GM23338 (cell line): Measurements from ENCODE around the gene GJA4. TPM values are rescaled to one million over a fixed set of nuclear protein-coding genes. Genes with fewer than 3 reads are reported as not detected.

Experiments used
- ATAC-seq: fragments of 200-7000 bp; cut with Tn5 transposase; 3 replicates; pipeline ENCODE4 v1.9.1; 2020
- DNase-seq: peaks from one replicate; pipeline ENCODE4 v3.0.0-alpha.2; 2015; ENCODE audit warnings: low spot score
- H2AFZ ChIP-seq: fragments of 200-600 bp; sonication (generic); 2 replicates; pipeline ENCODE4 v1.8.0; 2016; ENCODE audit warnings: antibody characterized with exemption, mild to moderate bottlenecking, moderate library complexity
- H3F3A ChIP-seq: fragments of 200-600 bp; sonication (generic); replicated peaks from 2 replicates; pipeline ENCODE4 v1.8.0; 2017; ENCODE audit warnings: antibody characterized with exemption, mixed run types, low read depth
- H3K27ac ChIP-seq: fragments of 200-600 bp; sonication (generic); 2 replicates; pipeline ENCODE4 v1.6.1; 2016; ENCODE audit warnings: low read depth
- H3K27me3 ChIP-seq: fragments of 200-600 bp; sonication (generic); 2 replicates; pipeline ENCODE4 v1.8.0; 2016; ENCODE audit warnings: mild to moderate bottlenecking, mixed run types, moderate library complexity; ENCODE audit not compliant: insufficient read depth
- H3K36me3 ChIP-seq: fragments of 200-600 bp; sonication (generic); 2 replicates; pipeline ENCODE4 v1.8.0; 2016; ENCODE audit warnings: mild to moderate bottlenecking; ENCODE audit not compliant: insufficient read depth
- H3K4me1 ChIP-seq: fragments of 200-600 bp; sonication (generic); 2 replicates; pipeline ENCODE4 v1.8.0; 2016; ENCODE audit warnings: mild to moderate bottlenecking, moderate library complexity; ENCODE audit not compliant: insufficient read depth
- H3K4me2 ChIP-seq: fragments of 200-600 bp; sonication (generic); 2 replicates; pipeline ENCODE4 v1.7.1; 2017; ENCODE audit warnings: mixed run types
- H3K4me3 ChIP-seq: fragments of 200-600 bp; sonication (generic); 2 replicates; pipeline ENCODE4 v1.6.1; 2016; ENCODE audit warnings: mixed run types
- H3K79me2 ChIP-seq: fragments of 200-600 bp; sonication (generic); replicated peaks from 2 replicates; pipeline ENCODE4 v1.8.0; 2017; ENCODE audit warnings: mild to moderate bottlenecking; ENCODE audit not compliant: insufficient read depth
- H3K9me2 ChIP-seq: fragments of 200-600 bp; sonication (generic); 2 replicates; pipeline ENCODE4 v1.8.0; 2017; ENCODE audit not compliant: insufficient read depth
- H4K20me1 ChIP-seq: fragments of 200-600 bp; sonication (generic); replicated peaks from 2 replicates; pipeline ENCODE4 v1.8.0; 2017; ENCODE audit warnings: mild to moderate bottlenecking; ENCODE audit not compliant: insufficient read depth
- H3K27ac Mint-ChIP-seq: 2 replicates; pipeline ENCODE4 v1.8.0; 2020; ENCODE audit warnings: inconsistent platforms, mild to moderate bottlenecking, moderate library complexity, mixed read lengths
- H3K27me3 Mint-ChIP-seq: 3 replicates; pipeline ENCODE4 v1.8.0; 2022; ENCODE audit warnings: low read depth, mild to moderate bottlenecking, moderate library complexity, mixed read lengths, inconsistent platforms; ENCODE audit not compliant: insufficient read depth, poor library complexity
- H3K36me3 Mint-ChIP-seq: 3 replicates; pipeline ENCODE4 v1.8.0; 2021; ENCODE audit warnings: low read depth, mild to moderate bottlenecking, inconsistent platforms, moderate library complexity, mixed read lengths
- H3K4me1 Mint-ChIP-seq: 3 replicates; pipeline ENCODE4 v1.8.0; 2020; ENCODE audit warnings: mild to moderate bottlenecking, inconsistent platforms, mixed read lengths
- H3K4me3 Mint-ChIP-seq: 3 replicates; pipeline ENCODE4 v1.8.0; 2021; ENCODE audit warnings: moderate library complexity, mild to moderate bottlenecking, inconsistent platforms, mixed read lengths
- H3K9me3 Mint-ChIP-seq: 3 replicates; pipeline ENCODE4 v1.8.0; 2020; ENCODE audit warnings: moderate library complexity, mild to moderate bottlenecking, inconsistent platforms, mixed read lengths
- CTCF ChIP-seq, 2 experiments: fragments of 200-600 bp in 1 of 2; sonication (generic) in 1 of 2; conservative IDR thresholded peaks; 2 replicates each; pipeline versions ENCODE4 v1.5.1 to v1.6.1; 2016 to 2017; ENCODE audit warnings: antibody characterized with exemption in 2 of 2, low read depth in 2 of 2, mild to moderate bottlenecking in 2 of 2, moderate library complexity in 1 of 2
- ETS1 ChIP-seq: IDR thresholded peaks from 2 replicates; pipeline ENCODE4 v1.6.1; 2016; ENCODE audit warnings: antibody characterized with exemption
- EZH2 ChIP-seq: fragments of 200-600 bp; sonication (generic); IDR thresholded peaks from one replicate; pipeline ENCODE4 v1.8.0; 2017; ENCODE audit warnings: antibody characterized with exemption, mild to moderate bottlenecking, low read depth; ENCODE audit not compliant: unreplicated experiment
- EZH2phosphoT487 ChIP-seq: fragments of 200-600 bp; sonication (generic); IDR thresholded peaks from one replicate; pipeline ENCODE4 v1.8.1; 2018; ENCODE audit warnings: antibody characterized with exemption; ENCODE audit not compliant: unreplicated experiment
- JUNB ChIP-seq: IDR thresholded peaks from one replicate; pipeline ENCODE4 v1.6.1; 2016; ENCODE audit warnings: antibody characterized with exemption; ENCODE audit not compliant: unreplicated experiment
- POLR2AphosphoS5 ChIP-seq: IDR thresholded peaks from 2 replicates; pipeline ENCODE4 v1.6.1; 2016; ENCODE audit warnings: antibody characterized with exemption, low read depth
- REST ChIP-seq: IDR thresholded peaks from one replicate; pipeline ENCODE4 v1.6.1; 2018; ENCODE audit warnings: antibody characterized with exemption; ENCODE audit not compliant: unreplicated experiment
- STAT1 ChIP-seq: IDR thresholded peaks from one replicate; pipeline ENCODE4 v1.6.1; 2016; ENCODE audit warnings: antibody characterized with exemption; ENCODE audit not compliant: unreplicated experiment
- ZNF462 ChIP-seq: fragments of 250-450 bp; sonication (Bioruptor Pico); IDR thresholded peaks from 2 replicates; pipeline ENCODE4 v1.5.0; 2020; ENCODE audit warnings: mild to moderate bottlenecking, moderate library complexity
- polyA plus RNA-seq: library from polyadenylated mRNA; unstranded; fragments of >200 nt; fragmentation: Nextera tagmentation; extraction: Ambion mirVana; gene quantifications from 2 replicates; pipeline ENCODE4 v1.2.1, GENCODE V29; 2016
- total RNA-seq: library from RNA; depleted of rRNA; stranded (reverse); fragments of >200 nt; shearing (Covaris generic); gene quantifications from 2 replicates; pipeline ENCODE4 v1.2.3, GENCODE V29; 2014

GJA4 gene
- total and polyA plus RNA-seq, 2 experiments from 2014 or later = 0.95 to 2.2 TPM

- TF ChIP-seq ZNF462 (CRISPR knock-in tag) = no peak
- TF ChIP-seq STAT1 = no peak
- no peak for TF ChIP-seq REST
Observed at GRCh38 chr1:34745666-34746065, 47.1 kb upstream of the GJA4 start (continued).

GRCh38 chr1:34746101-34746500, 46.7 kb upstream of the GJA4 start:
- Histone ChIP-seq H3K4me1 (0 out of 2 replicates have a peak, but pooled peaks cover 3% of the 10 kb centered on the region), H3K36me3 (no peaks in the 10 kb centered on the region), H4K20me1 (no peaks in the 10 kb centered on the region), H2AFZ (no peak overlapping the region), H3K4me3 (no peak overlapping the region), H3K9me2 (0 out of 2 replicates have a peak, but pooled peaks cover 4% of the 10 kb centered on the region), H3F3A (no peaks in the 10 kb centered on the region), H3K79me2 (no peaks in the 10 kb centered on the region), H3K27ac (no peak overlapping the region), H3K4me2 (no peak overlapping the region), H3K27me3 (no peaks in the 10 kb centered on the region)
- no peak overlapping the region for H3K27ac Mint-ChIP-seq
- H3K4me3 Mint-ChIP-seq = no peak overlapping the region
- H3K36me3 Mint-ChIP-seq = no peaks in the 10 kb centered on the region
- no peaks in the 10 kb centered on the region; the same call in 2 of the 3 replicates for H3K9me3 Mint-ChIP-seq
- ATAC-seq = no peak
- peaks cover 14% of the 10 kb centered on the region for H3K4me1 Mint-ChIP-seq
- DNase-seq = no peak
- peaks cover 5% of the 10 kb centered on the region for H3K27me3 Mint-ChIP-seq
- TF ChIP-seq STAT1 (no peak), EZH2phosphoT487 (no peak), CTCF (conservative IDR thresholded peaks at IDR 0.05; ENCODE audit: low read depth in 2 of 2) (no peak), POLR2AphosphoS5 (no peak), JUNB (no peak), EZH2 (no peak), ETS1 (no peak)
